GM23248 (cell line): Measurements from ENCODE around the gene CHST4.

ENCODE experiments used
- EZH2 ChIP-seq: fragments of 200-600 bp; sonication (generic); IDR thresholded peaks from 2 replicates; pipeline ENCODE4 v1.6.1; 2018; ENCODE audit warnings: antibody characterized with exemption, mild to moderate bottlenecking; ENCODE audit not compliant: insufficient read depth, poor library complexity, severe bottlenecking
- EZH2phosphoT487 ChIP-seq: fragments of 200-600 bp; sonication (generic); IDR thresholded peaks from 2 replicates; pipeline ENCODE4 v1.6.1; 2018; ENCODE audit warnings: antibody characterized with exemption, moderate library complexity, mild to moderate bottlenecking, low read depth; ENCODE audit not compliant: insufficient read depth

GRCh38 chr16:71479420-71479819, 46.8 kb upstream of the CHST4 start:
- no peak for TF ChIP-seq EZH2
- TF ChIP-seq EZH2phosphoT487: no peak
